Epidermal melanocyte (primary cell): Measurements from ENCODE around the gene ZNF174.

ENCODE experiments used
- DNase-seq: peaks from one replicate; pipeline ENCODE4 v3.0.0; 2011; ENCODE audit warnings: low spot score; ENCODE audit not compliant: insufficient read length

ZNF174 gene

DNA sequence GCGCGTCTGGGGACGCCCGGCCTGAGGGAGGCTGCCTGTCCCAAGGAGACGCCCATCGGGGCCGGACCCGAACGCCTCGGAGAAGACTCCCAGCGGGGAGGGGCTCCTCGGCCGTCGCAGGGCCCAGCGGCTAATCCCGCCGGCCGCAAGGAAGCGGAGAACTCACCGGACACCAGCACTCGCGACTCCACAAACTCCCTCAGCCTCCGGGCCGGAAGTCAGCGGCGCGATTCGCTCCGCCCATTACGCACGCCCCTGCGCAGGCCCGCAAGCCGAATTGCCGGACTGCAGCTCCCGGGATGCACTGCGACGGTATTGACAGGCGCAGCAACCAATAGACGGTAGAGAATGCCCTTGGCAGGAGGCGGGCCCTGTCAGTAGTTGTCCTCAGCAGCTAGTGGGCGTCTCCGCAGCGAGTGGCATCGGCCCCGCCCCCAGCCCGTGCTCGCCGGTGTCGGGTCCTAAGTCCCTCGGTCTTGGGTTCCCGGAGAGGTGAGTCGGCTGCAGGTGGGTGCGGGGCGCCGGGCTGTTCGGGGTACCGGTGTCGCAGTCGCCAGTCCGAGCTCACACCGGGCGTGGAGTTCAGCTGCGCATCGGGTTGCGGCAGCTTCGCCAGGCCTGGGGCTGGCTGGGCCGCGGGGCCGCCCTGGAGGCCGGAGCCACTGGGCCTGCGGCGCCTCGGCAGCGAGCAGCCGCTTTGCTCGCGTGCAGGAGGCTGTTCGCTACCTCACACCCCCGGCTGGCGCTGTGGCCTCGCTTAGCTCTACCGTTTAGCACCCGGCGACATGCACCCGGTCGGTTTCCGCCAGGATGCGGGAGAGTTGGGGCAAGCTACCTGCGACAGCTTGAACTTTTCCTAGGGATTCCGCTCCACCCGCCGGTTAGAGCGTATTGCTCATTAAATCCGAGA lies at the start of gene ZNF174, which contains the start of gene ZSCAN32:
ZNF174 (plus strand) TSS at position 437 of the 910 bp plus-strand sequence. CDS start 790 bp downstream, outside the sequence.
ZSCAN32 (minus strand) TSS at position 226 of the 910 bp plus-strand sequence. CDS start 3,447 bp downstream, outside the sequence.
- peak; percentile 99 for DNase-seq

DNA sequence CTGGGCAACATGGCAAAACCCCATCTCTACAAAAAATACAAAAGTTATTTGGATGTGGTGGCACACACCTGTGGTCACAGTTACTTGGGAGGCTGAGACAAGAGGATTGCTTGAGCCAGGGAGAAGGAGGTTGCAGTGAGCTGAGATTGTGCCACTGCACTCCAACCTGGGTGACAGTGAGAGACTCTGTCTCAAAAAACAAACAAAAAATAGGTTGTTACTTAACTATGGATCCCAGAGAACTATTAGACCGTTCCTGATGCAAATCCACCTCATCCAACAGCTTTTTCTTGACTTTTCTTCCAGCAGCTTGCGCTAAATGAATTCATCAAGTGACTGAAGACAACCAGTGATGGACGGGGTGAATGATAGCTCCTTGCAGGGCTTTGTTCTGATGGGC lies 45.4 kb upstream of the ZNF174 start, which contains the start of gene OR2C1:
OR2C1 (plus strand) TSS at position 301 of the 400 bp plus-strand sequence; CDS start at position 353, 52 bp downstream.
- no peak for DNase-seq

DNA sequence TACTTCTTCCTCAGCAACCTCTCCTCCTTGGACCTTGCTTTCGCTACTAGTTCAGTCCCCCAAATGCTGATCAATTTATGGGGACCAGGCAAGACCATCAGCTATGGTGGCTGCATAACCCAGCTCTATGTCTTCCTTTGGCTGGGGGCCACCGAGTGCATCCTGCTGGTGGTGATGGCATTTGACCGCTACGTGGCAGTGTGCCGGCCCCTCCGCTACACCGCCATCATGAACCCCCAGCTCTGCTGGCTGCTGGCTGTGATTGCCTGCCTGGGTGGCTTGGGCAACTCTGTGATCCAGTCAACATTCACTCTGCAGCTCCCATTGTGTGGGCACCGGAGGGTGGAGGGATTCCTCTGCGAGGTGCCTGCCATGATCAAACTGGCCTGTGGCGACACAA lies 44.9 kb upstream of the ZNF174 start:
- DNase-seq, result no peak

DNA sequence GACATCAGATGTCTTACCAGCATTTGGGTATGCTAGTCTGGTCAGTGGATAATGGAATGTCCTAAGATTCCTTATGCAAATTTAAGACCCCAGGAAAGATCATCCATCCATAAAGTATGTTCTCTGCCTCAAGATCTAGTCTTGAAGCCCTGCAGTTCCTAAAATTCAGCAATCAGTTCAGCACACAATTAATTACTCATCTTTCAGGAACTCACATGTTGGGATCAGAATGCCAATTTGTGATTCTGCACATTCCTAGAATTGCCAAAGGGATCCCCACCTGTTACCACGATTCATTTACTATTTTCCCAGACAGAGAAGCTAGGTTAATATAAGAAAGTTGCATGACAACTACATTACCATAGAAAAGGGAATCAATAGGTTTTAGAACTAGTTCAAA lies 42.1 kb upstream of the ZNF174 start:
- no peak for DNase-seq

DNA sequence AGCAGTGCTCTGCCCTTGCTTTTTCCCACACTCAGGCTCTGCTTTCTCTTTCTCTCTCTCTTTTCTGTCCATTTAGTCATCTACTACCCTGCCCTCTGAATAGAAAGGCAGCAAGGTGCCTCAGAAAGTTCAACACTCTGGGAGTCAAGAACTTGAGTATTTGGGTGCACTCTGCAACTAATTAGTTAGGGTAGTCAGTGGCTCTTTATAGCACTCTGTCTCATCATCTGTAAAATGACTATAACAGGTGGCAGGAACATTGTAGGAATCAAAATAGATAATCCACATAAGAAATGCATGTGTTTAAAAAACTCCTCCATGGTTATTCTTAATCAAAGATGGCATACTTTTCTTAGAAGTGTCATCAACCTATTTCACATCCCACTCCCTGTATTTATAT lies 38.1 kb upstream of the ZNF174 start:
- DNase-seq, result no peak

DNA sequence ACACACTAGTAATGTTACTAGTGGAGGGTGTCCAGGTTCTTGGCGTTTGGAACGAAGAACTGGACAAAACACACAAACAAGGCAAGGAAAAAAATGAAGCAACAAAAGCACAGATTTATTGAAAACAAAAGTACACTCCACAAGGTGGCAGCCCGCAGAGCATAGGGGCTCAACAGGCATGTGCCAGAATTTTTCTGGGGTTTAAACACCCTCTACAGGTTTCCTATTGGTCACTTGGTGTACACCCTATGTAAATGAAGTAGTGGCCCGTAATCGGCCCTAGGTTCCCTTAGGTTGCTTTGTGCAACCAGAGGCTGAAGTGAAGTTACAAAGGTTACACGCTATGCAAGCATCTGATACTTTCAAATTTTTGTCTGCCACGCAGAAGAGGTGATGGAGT lies 37.2 kb upstream of the ZNF174 start:
- DNase-seq, result no peak

DNA sequence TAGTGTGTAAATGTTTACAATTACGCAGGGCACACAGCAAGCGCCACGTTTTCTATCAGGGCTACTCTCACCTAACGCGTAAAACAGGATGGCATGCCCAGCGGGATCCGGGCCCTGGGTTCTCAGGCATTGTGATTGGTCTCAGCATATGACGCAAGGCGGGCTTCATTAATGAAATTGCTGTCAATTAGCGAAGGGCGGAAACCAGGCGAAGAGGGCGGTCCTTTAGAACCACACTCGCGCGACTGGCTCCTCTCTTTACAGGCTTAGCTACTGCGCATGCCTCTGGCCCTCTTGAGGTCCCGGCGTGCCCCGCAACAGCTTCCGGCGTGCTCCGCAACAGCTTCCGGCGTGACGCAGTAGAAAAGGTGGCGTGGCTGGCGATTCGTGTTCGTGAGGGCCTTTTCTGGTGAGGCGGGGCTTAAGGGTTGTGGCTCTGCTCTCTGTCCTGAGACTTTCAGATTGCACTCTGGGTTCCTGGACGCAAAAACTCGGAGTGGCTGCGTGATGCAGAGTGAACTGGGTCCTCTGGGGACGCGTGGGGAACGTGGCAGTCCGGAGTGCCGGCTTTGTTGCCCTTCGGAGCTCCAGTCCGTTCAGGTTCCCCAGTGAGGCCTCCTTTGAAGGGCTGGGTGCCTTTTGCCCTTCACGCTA lies 36.1 kb upstream of the ZNF174 start:
- DNase-seq, result peak; percentile 85

DNA sequence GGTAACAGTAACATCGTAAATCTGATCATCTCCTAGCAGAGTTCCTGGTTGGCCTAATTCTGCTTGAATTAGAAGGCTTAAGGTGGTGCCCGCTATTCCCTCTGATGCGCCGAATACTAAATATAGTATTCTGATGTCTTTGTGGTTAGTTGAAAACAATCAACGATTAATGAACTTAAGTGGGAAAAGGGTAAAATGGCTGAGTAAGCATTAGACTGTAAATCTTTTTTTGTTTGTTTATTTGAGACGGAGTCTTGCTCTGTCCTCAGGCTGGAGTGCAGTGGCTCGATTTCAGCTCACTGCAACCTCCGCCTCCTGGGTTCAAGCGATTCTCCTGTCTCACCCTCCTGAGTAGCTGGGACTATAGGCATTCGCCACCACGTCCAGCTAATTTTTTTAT lies 31.9 kb upstream of the ZNF174 start:
- no peak for DNase-seq

DNA sequence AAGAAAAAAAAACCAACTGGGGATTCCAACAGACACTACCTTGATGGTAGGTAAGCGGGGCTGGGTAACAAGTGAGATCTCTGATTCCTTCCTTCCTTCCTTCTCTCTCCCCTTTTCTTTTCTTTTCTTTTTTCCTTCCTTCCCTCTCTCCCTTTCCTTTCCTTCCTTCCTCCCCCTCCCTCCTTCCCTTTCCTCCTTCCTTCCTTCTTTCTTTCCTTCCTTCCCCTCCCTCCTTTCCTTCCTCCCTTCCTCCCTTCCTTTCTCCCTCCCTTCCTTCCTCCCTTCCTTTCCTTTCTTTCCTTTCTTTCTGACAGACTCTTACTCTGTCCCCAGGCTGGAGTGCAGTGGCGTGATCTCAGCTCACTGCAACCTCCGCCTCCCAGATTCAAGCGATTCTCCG lies 25.3 kb upstream of the ZNF174 start:
- no peak for DNase-seq

DNA sequence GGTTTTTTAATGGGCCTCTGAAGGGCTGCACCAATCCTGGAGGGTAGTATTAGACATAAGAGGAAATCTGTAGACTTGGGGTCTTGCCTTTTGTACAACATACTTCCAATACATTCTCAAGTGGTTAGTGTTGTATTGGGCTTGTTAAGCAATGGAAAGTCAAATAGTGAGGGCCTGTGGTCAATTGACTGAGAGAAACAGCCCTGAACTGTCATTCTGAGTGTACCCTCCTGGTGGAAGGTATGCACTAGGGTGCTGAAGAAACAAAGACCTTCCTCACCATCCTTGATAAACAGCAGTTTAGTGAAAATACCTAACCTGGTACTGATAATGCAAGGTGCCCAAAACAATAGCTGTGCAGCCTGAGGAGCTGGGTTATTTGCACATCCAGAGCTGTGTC lies 23.1 kb upstream of the ZNF174 start:
- no peak for DNase-seq

DNA sequence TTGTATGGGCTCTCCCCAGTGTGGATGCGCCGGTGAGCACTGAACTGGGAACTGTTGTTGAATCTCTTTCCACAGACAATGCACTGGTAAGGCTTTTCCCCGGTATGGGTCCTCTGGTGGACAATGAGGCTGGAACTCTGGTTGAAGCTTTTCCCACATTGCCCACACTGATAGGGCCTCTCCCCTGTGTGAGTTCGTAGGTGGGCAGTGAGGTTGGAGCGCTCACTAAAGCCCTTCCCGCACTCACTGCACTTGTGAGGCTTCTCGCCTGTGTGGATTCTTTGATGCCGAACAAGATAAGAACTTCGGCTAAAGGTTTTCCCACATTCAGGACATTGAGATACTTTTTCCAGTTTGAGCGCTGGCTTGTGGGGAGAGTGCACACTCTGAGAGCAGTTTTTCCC lies 18.0 kb upstream of the ZNF174 start:
- no peak for DNase-seq

DNA sequence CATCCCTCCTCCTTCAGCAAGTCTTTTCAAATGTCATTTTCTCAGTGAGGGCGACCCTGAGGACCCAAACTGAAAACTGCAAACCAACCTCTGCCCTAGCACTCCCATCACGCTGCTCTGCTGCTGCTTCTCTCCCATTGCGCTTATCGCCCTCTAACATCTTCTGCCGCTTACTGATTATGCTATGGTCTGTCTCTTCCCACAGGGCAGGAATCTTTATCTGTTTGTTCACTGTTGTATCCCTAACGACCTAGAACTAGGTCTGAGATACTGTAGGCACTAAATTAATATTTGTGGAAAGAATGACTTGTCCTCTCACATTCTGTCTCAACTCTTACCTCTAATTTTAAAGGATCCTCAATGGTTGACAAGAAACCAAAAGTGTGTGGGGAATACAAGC lies 12.7 kb upstream of the ZNF174 start:
- no peak for DNase-seq

DNA sequence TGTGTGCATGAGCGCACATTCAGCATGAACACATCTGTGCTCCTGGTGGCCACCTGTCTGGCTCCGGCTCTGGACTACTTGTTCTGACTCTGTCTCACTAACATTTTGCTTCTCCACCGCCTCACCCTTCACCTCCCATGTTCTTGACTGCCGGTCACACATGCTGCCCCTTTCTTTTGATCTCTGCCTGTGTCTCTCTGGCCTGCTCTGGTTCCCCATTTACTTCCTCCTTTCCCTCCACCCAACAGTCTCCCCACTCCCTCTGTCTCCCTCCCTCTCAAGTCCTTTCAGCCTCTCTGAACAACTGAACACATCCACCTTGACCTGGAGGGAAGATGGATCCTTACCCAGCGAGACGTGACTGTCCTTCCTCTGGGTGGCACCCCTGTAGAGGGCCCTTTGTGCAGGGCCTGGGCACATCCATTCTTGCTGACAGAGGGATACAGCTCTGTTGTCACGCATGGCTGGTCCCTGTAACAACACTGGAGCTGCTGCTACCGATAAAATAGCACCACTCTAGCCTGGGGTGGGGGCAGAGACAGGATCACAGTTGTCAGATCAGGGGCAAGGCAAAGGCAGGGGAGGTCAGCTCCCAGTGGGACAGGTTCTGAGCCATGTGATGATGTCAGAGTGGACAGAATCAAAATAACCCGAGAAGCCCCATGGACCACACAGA lies 11.2 kb upstream of the ZNF174 start:
- no peak for DNase-seq

DNA sequence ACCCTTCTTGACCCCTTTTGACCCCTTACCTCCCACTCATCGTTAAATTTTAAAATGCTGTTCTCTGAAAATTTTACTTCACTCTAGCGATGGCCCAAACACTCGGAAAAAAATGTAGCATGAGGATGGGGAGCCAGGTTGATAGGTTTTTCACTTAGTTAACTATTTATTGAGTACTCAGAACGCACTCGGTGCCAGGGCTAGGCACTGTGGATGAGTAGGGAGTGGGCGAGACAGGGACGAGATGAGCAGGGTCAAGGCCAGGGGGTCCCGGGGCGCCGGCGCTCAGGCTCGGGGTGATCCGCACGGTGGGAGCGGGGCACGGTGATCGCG lies 603 bp upstream of the ZNF174 start:
- no peak for DNase-seq

DNA sequence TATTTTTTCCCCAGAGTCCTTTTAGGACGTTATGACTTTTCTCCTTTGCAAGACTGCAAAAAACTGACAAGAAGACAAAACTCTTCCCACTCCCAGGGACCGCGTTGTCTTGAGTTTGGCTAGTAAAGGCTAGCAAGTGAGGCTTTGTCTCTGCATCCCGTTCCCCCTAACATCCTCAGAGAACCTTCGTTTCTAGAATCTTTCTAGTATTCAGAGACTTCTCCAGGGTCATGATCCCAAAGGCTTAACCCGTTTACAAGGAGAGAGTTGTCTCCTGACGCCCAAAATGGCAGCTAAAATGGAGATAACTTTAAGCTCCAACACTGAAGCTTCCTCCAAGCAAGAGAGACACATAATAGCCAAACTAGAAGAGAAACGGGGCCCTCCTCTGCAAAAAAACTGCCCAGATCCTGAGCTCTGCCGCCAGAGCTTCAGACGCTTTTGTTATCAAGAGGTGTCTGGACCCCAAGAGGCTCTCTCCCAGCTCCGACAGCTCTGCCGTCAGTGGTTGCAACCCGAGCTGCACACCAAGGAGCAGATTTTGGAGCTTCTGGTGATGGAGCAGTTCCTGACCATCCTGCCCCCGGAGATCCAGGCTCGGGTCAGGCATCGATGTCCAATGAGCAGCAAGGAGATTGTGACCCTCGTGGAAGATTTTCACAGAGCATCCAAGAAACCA lies 843 bp downstream of the ZNF174 start:
- DNase-seq, result no peak

DNA sequence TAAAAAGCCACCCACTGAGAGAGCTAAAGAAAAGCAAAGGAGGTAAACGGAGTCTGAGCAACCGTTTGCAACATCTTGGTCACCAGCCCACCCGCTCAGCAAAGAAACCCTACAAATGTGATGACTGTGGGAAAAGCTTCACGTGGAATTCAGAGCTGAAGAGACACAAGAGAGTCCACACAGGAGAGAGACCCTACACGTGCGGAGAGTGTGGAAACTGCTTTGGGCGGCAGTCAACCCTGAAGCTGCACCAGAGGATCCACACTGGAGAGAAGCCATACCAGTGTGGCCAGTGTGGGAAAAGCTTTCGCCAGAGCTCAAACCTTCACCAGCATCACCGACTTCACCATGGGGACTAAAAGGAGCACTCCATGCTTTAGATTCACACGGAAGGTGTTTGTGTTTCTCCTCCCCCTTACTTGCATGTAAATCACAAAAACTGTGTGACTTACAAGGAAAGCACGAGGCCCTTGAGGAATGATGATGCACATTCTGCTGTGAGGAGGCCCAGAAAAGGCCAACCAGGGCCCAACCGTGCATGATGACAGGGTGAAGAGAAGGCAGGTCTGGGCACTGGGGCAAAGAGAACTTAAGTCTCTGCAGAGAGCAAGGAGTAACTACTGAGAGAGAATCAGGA lies 7.7 kb downstream of the ZNF174 start:
- DNase-seq, result no peak

DNA sequence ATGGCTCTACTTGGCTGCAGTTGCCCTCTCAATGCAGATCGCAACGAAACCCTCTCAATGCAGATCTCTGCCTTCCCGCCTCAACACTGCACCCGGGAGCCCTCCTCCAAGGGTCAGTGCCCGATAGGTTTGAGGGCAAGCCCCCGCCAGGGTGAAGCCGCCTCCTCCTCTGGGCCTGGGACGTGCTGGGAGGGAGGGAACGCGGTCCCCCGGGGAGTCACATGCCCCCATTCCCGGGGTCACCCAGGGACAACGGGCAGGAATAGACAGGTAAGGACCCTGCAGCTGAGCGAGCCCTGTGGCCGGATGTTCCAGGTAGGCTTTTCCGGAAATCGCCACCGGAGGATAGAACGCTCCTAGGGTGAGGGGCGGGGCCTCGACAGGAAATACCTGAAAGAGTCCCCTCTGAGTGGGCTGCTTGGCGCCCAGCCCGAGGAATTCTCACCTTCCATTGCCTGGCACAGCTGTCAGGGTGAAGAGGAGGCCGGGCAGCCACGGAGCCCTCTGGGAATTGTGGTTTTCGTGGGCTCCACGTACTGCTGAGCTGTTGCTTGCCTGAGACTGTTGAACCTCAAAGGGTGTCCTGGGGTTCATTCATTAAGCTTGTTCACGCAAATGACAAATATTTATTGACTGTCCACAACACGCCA lies 12.8 kb downstream of the ZNF174 start:
- no peak for DNase-seq

DNA sequence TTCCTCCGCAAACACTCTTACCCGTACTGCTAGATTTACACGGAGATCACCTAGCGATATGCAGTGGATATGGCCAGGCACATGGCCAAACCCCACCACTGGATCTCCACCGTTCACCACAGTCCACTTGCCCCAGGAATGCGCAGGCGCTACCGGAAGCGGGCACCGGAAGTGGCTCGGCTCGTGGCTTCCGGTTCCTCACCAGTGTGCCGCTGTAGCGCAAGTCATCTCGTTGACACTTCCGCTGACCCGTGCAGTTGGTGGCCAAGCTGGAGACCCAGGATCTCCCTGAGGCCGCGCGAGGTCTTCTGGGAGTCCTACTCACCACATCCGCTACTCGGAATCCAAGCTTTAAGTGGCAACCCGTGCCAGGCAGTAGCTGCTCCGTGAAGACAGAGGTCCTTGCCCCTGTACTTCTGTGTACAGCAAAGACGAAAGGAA lies 30.8 kb downstream of the ZNF174 start:
- DNase-seq, result no peak

DNA sequence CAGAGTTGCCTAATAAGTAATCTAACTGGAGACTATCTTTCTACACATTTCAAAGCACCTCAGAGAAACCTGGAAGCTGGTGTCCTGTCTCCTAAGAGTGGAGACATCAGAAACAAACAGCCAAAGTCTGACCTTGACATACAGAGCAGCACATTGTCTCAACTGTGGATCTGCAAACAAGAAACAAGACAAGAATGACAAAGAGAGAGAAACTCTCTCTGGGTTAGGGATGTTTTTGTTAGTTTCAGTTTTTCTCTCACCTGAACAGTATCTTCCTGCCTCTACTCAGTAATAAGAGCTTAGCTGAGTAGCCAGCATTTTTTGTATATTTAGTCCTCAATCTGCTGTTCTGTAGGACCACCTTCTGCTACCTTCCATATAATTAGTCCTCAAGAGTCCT lies 33.4 kb downstream of the ZNF174 start:
- no peak for DNase-seq

DNA sequence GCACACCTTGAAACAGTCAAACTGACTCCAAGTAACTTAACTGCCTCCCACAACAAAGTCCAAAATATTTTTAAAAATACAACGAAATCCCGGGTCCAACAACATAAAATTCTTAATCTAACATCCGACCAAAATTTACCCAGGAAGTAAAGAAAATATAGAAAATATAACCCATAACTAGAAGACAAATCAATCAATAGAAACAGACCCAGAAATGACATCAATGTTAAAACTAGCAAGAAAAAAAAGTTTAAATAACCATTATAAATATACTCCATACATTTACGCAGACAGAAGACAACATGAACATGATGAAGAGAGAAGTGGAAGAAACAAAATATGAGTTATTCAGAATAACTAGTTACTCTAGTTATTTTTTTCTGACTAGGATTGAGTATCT lies 38.6 kb downstream of the ZNF174 start:
- DNase-seq, result no peak
